Activated naive CD8-positive, alpha-beta T cell treated with anti-CD3 and anti-CD28 coated beads, Interleukin-2, amount 50 U/mL, for 24 hours (primary cell): ENCODE measurements around the gene PCDHA7.
"Not testable (repeated sequence)": the region's sequence is repeated elsewhere in the genome, so short reads cannot be mapped to it uniquely, and the experiment has no call there.

Experiments used
- ATAC-seq: fragments of 150-1000 bp; cut with Tn5 transposase; one replicate; pipeline ENCODE4 v1.10.0; 2021
- DNase-seq: peaks from one replicate; pipeline ENCODE4 v3.0.0; 2021
- H3K27ac Mint-ChIP-seq: one replicate; pipeline ENCODE4 v1.8.0; 2021; ENCODE audit warnings: mild to moderate bottlenecking, mixed read lengths
- H3K27me3 Mint-ChIP-seq: one replicate; pipeline ENCODE4 v1.8.0; 2021; ENCODE audit warnings: mixed read lengths
- H3K36me3 Mint-ChIP-seq: one replicate; pipeline ENCODE4 v1.8.0; 2021; ENCODE audit warnings: low read depth, mixed read lengths
- H3K4me1 Mint-ChIP-seq: one replicate; pipeline ENCODE4 v1.8.0; 2021; ENCODE audit warnings: mixed read lengths
- H3K4me3 Mint-ChIP-seq: one replicate; pipeline ENCODE4 v1.8.0; 2021; ENCODE audit warnings: mild to moderate bottlenecking, moderate library complexity, mixed read lengths
- H3K9me3 Mint-ChIP-seq: one replicate; pipeline ENCODE4 v1.8.0; 2021; ENCODE audit warnings: mixed read lengths

Gene PCDHA7

DNA sequence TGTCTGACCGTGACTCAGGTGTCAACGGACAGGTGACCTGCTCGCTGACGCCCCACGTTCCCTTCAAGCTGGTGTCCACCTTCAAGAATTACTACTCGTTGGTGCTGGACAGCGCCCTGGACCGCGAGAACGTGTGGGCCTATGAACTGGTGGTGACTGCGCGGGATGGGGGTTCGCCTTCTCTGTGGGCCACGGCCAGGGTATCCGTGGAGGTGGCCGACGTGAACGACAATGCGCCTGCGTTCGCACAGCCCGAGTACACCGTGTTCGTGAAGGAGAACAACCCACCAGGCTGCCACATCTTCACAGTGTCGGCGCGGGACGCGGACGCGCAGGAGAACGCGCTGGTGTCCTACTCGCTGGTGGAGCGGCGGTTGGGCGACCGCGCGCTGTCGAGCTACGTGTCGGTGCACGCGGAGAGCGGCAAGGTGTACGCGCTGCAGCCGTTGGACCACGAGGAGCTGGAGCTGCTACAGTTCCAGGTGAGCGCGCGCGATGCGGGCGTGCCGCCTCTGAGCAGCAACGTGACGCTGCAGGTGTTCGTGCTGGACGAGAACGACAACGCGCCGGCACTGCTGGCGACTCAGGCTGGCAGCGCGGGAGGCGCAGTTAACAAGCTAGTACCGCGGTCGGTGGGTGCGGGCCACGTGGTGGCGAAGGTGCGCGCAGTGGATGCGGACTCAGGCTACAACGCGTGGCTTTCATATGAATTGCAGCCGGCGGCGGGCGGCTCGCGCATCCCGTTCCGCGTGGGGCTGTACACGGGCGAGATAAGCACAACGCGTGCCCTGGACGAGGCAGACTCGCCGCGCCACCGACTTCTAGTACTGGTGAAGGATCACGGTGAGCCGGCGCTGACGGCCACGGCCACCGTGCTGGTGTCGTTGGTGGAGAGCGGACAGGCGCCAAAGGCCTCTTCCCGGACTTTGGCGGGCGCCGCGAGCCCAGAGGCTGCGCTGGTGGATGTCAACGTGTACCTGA, 36.4 kb downstream of the PCDHA7 start:
- Mint-ChIP-seq H3K4me1 (no peaks in the 10 kb centered on the region), H3K27me3 (peaks cover 39% of the 10 kb centered on the region), H3K27ac (no peak overlapping the region), H3K9me3 (peaks cover 24% of the 10 kb centered on the region), H3K36me3 (peaks cover 13% of the 10 kb centered on the region), H3K4me3 (no peak overlapping the region)
- DNase-seq (no peak), ATAC-seq (no peak)

DNA sequence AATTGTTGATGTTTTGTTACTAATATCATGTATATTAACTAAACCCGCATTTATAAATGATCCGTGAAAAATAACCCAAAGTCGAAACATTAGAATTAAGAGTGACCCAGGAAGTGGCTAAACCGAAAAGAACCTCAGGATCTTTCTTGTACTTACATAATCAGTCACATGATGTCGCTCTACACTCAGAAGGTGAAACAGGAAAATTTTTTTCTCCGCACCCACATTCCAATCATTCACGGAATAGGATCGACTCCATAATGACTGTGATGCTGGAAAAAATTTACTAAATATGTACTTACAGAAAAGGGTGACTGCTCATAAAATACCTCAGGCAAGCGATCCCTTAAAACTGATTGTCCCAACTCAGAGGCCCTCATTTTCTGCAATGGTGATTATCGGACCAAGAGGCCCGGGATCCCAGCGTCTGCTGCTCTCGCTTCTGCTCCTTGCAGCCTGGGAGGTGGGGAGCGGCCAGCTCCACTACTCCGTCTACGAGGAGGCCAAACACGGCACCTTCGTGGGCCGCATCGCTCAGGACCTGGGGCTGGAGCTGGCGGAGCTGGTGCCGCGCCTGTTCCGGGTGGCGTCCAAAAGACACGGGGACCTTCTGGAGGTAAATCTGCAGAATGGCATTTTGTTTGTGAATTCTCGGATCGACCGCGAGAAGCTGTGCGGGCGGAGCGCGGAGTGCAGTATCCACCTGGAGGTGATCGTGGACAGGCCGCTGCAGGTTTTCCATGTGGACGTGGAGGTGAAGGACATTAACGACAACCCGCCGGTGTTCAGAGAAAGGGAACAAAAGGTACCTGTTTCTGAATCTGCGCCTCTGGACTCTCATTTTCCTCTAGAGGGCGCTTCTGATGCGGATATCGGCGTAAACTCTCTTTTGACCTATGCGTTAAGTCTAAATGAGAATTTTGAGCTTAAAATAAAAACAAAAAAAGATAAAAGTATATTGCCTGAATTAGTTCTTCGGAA, 41.3 kb downstream of the PCDHA7 start, which contains the start of gene PCDHA12:
Gene PCDHA12, plus strand, starts transcription at position 224 of the 981 bp plus-strand sequence. Its CDS starts 165 bp downstream, at position 389.
- Mint-ChIP-seq H3K4me3 (no peak within 1 kb of the TSS), H3K27me3 (peaks cover 42% of the 10 kb centered on the region), H3K9me3 (peaks cover 31% of the 10 kb centered on the region), H3K36me3 (peaks cover 15% of the 10 kb centered on the region), H3K4me1 (no peaks in the 10 kb centered on the region), H3K27ac (no peak within 1 kb of the TSS)
- no peak for ATAC-seq
- no peak for DNase-seq

DNA sequence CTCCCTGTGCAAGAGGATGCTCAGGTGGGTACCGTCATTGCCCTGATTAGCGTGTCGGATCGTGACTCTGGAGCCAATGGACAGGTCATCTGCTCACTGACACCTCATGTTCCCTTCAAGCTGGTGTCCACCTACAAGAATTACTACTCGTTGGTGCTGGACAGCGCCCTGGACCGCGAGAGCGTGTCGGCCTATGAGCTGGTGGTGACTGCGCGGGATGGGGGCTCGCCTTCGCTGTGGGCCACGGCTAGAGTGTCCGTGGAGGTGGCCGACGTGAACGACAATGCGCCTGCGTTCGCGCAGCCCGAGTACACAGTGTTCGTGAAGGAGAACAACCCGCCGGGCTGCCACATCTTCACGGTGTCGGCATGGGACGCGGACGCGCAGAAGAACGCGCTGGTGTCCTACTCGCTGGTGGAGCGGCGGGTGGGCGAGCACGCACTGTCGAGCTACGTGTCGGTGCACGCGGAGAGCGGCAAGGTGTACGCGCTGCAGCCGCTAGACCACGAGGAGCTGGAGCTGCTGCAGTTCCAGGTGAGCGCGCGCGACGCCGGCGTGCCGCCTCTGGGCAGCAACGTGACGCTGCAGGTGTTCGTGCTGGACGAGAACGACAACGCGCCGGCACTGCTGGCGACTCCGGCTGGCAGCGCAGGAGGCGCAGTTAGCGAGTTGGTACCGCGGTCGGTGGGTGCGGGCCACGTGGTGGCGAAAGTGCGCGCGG, 42.6 kb downstream of the PCDHA7 start:
- not testable (repeated sequence) for H3K4me1 Mint-ChIP-seq, H3K27ac Mint-ChIP-seq, H3K4me3 Mint-ChIP-seq, ATAC-seq, DNase-seq
- peaks cover 40% of the 10 kb centered on the region for H3K9me3 Mint-ChIP-seq
- peaks cover 16% of the 10 kb centered on the region for H3K36me3 Mint-ChIP-seq
- H3K27me3 Mint-ChIP-seq, result peaks cover 49% of the 10 kb centered on the region

- Mint-ChIP-seq H3K9me3 (peaks cover 38% of the 10 kb centered on the region), H3K36me3 (peaks cover 16% of the 10 kb centered on the region), H3K27me3 (peaks cover 47% of the 10 kb centered on the region), H3K4me3 (no peak overlapping the region), H3K27ac (no peak overlapping the region), H3K4me1 (no peaks in the 10 kb centered on the region)
- DNase-seq (no peak), ATAC-seq (no peak)
These were observed 43.2 kb downstream of the PCDHA7 start for GRCh38 chr5:140877262-140877581.

- ATAC-seq, result no peak
- H3K27me3 Mint-ChIP-seq, result peaks cover 28% of the 10 kb centered on the region
- H3K4me1 Mint-ChIP-seq, result no peaks in the 10 kb centered on the region
- no peak within 1 kb of the TSS for H3K27ac Mint-ChIP-seq
- H3K36me3 Mint-ChIP-seq, result peaks cover 17% of the 10 kb centered on the region
- no peak within 1 kb of the TSS for H3K4me3 Mint-ChIP-seq
- H3K9me3 Mint-ChIP-seq, result peaks cover 35% of the 10 kb centered on the region
- no peak for DNase-seq
These were observed 48.0 kb downstream of the PCDHA7 start, which contains the start of gene PCDHA13 for GRCh38 chr5:140881889-140882590. Gene PCDHA13, plus strand, starts transcription at chr5:140882124. Its CDS starts 145 bp downstream, at chr5:140882269.

- DNase-seq (no peak), ATAC-seq (no peak)
- Mint-ChIP-seq H3K27me3 (peaks cover 30% of the 10 kb centered on the region), H3K4me1 (no peaks in the 10 kb centered on the region), H3K9me3 (peaks cover 38% of the 10 kb centered on the region), H3K4me3 (no peak overlapping the region), H3K27ac (no peak overlapping the region), H3K36me3 (peaks cover 17% of the 10 kb centered on the region)
These were observed 48.5 kb downstream of the PCDHA7 start for GRCh38 chr5:140882591-140882899.

GRCh38 chr5:140883373-140883772, 49.3 kb downstream of the PCDHA7 start:
- Mint-ChIP-seq H3K9me3 (peaks cover 39% of the 10 kb centered on the region), H3K36me3 (peaks cover 15% of the 10 kb centered on the region), H3K4me3 (no peak overlapping the region), H3K27me3 (peaks cover 25% of the 10 kb centered on the region), H3K27ac (no peak overlapping the region), H3K4me1 (no peaks in the 10 kb centered on the region)
- ATAC-seq, result no peak
- DNase-seq, result no peak

DNA sequence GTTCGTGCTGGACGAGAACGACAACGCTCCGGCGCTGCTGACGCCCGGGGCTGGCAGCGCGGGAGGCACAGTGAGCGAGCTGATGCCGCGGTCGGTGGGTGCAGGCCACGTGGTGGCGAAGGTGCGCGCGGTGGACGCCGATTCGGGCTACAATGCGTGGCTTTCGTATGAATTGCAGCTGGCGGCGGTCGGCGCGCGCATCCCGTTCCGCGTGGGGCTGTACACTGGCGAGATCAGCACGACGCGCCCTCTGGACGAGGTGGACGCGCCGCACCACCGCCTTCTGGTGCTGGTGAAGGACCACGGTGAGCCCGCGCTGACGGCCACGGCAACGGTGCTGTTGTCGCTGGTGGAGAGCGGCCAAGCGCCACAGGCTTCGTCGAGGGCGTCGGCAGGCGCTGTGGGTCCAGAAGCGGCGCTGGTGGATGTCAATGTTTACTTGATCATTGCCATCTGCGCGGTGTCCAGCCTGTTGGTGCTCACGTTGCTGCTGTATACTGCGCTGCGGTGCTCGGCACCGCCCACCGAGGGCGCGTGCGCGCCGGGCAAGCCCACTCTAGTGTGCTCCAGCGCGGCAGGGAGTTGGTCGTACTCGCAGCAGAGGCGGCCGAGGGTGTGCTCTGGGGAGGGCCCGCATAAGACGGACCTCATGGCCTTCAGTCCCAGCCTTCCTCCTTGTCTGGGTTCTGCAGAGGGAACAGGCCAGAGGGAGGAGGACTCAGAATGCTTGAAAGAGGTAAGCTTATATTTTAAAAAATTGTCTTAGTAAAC, 50.0 kb downstream of the PCDHA7 start:
- Mint-ChIP-seq H3K27ac (no peak overlapping the region), H3K27me3 (peaks cover 22% of the 10 kb centered on the region), H3K4me1 (no peaks in the 10 kb centered on the region), H3K9me3 (peaks cover 34% of the 10 kb centered on the region), H3K36me3 (peaks cover 12% of the 10 kb centered on the region), H3K4me3 (no peak overlapping the region)
- no peak for ATAC-seq
- DNase-seq, result no peak
